ENCODE measurements around the gene HOXC13.
A peak's percentile ranks its signal among the peaks of the same experiment; 100 is the strongest.

HOXC13 gene

DNA sequence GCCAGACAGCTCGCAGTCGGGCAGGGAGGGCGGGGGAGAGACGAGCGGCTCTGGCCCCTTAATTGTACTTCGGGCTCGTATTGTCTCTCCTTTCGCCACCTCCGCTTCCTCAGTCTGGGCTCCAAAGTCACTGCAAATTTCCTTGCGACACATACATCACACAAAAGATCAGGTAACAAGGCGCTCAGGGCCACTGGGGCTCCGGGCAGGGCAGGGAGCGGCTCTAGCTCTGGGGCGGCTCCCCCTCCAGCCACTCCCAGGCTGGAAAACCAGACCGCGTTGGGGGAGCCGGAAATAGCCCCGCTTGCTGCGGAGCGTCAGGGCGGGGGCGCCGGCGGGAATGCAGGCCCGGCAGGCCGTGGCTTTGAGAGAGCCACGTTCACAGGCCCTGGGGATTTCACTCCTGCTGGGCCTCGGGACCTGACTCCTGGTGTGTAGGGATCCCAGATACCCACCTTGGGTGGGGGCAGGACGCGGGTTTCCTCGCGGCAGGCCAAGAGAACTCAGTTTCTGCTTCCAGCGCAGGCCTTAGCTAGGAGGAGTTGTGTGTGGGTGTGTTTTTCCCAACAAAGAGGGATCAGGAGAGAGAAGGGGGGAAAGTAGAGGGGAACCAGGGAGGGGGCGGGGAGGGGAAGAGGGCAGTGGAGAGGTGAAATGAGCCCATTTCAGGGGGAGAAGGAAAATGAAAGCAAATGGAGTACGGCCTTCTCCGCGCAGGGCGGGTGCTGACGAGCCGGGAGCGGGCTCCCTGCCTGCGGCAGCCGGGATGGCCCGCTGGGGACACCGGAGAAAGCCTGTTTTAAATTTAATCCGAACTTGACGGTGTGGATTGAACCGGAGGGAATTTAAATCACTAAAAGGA is 57.0 kb downstream of the HOXC13 start:
- DNase-seq, result peak; percentile 40

Measured in NCI-H1105 treated with DMSO at 0.1 percent for 48 hours (cell line).